ENCODE data around the gene RUFY3. TPM values are rescaled to one million over a fixed set of nuclear protein-coding genes. Genes with fewer than 3 reads are reported as not detected.

RUFY3 gene
- total RNA-seq, 1 donor from 2014 or later: 22.9 TPM

DNA sequence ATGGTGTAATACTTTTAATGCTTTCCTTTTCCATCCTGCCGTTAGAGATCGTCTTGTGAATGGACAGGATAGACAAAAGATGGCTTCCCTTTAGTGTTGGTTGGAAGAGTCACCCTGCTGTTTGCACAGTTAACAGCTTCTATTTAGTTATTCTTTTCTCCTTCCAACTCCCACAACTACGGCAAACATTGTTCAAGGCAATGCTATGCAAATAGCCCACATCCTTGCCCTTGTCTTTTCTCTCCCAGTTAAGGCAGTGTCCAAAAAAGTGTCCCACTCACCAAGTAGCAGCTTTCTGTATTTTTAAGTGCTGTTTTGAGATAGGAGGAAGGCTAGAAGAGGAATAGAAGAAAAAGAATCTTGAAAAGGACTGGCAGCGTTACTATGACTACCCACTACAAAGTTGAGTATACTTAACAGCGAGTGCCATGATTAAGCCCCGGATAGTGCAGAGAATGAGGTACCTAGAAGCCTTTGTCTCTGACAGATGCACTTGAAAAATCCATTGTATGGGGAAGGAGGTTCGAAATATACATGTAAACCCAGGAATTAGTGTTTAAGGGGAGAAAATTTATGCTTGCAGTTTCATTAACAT is 12.1 kb upstream of the RUFY3 start:
- TF ChIP-seq, protein P1, sequence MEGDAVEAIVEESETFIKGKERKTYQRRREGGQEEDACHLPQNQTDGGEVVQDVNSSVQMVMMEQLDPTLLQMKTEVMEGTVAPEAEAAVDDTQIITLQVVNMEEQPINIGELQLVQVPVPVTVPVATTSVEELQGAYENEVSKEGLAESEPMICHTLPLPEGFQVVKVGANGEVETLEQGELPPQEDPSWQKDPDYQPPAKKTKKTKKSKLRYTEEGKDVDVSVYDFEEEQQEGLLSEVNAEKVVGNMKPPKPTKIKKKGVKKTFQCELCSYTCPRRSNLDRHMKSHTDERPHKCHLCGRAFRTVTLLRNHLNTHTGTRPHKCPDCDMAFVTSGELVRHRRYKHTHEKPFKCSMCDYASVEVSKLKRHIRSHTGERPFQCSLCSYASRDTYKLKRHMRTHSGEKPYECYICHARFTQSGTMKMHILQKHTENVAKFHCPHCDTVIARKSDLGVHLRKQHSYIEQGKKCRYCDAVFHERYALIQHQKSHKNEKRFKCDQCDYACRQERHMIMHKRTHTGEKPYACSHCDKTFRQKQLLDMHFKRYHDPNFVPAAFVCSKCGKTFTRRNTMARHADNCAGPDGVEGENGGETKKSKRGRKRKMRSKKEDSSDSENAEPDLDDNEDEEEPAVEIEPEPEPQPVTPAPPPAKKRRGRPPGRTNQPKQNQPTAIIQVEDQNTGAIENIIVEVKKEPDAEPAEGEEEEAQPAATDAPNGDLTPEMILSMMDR (conservative IDR thresholded peaks at IDR 0.05; ENCODE audit: low read depth, low read length): no peak
- DNase-seq (ENCODE audit: low read depth): no peak
- no peak overlapping the region for H3K4me3 ChIP-seq (ENCODE audit: low read depth, low read length)

DNA sequence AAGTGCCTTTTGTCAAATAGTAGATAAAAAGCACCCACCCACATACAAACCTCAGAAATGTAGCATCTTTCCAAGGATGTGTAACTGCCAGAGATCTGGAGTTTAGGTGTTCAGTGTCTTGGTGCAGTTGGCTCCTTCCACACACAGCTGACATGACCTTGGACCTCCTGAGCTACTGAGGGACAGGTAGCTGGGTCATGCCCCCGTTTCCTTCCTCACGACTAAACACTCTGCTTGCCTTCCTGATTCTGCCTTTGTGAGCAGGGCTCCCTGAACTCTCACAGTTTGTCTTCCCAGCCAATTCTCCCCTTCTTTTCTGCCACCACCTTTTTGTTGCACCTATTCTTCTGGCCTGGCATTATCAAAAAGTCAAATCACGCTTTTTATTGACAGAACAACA is 10.2 kb upstream of the RUFY3 start:
- DNase-seq (ENCODE audit: low read depth): no peak
- no peak overlapping the region for H3K4me3 ChIP-seq (ENCODE audit: low read depth, low read length)
- TF ChIP-seq, protein P1 (conservative IDR thresholded peaks at IDR 0.05; ENCODE audit: low read depth, low read length): no peak

- no peak for DNase-seq (ENCODE audit: low read depth)
- H3K4me3 ChIP-seq (ENCODE audit: low read depth, low read length): no peak overlapping the region
- TF ChIP-seq, protein P1 (conservative IDR thresholded peaks at IDR 0.05; ENCODE audit: low read depth, low read length): no peak
Measured at GRCh38 chr4:70712150-70712549, 9.6 kb upstream of the RUFY3 start.

GRCh38 chr4:70712604-70713452 is 8.9 kb upstream of the RUFY3 start:
- DNase-seq (ENCODE audit: low read depth): no peak
- H3K4me3 ChIP-seq (ENCODE audit: low read depth, low read length): peak overlapping the region; percentile 35
- TF ChIP-seq, protein P1 (conservative IDR thresholded peaks at IDR 0.05; ENCODE audit: low read depth, low read length): no peak

- TF ChIP-seq, protein P1 (conservative IDR thresholded peaks at IDR 0.05; ENCODE audit: low read depth, low read length): no peak
- DNase-seq (ENCODE audit: low read depth): no peak
- H3K4me3 ChIP-seq (ENCODE audit: low read depth, low read length): peak overlapping the region; percentile 35
Measured at GRCh38 chr4:70713453-70714078, 8.2 kb upstream of the RUFY3 start.

DNA sequence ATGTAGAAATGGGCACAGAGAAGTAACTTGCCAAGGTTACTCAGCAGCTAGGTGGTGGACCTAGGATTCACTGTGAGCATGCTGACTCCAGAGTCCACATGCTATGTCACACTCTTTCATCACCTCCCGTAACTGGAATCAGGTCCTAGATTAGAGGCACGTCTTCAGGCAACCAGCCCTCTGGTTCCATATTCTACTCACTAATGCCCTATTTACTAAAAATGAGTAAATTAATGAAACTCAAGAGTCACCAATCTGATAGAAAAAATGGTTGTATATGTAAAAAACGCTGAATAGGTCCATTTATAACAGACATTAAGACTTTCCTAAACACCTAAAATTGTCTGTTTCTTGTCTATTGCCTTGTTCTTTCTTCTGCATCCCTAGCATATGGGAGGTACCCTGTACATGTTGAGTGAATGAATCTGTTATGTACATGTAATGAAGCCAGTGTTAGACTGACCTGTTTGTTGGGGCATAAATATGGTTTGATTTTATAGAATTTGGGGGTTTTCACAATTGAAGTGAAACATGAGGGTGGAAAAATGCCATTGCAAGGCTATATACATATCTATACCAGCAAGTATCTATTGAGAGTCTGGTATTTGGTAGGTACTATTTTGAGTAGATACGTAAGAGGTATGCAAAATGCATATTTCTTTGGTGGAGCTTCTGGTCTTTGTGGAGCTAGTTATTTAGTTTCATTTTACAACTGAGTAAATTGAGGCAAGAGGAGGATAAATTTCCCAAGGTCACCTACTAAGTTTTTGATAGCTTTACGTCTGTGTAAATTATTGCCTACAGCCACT is 7.5 kb upstream of the RUFY3 start:
- TF ChIP-seq, protein P1 (conservative IDR thresholded peaks at IDR 0.05; ENCODE audit: low read depth, low read length): no peak
- peak; percentile 72 for DNase-seq (ENCODE audit: low read depth)
- no peak overlapping the region for H3K4me3 ChIP-seq (ENCODE audit: low read depth, low read length)

Measured in epithelial cell of proximal tubule (primary cell).